Neural crest cell (in vitro differentiated cells): ENCODE results near the gene CNOT1. TPM values are rescaled to one million over a fixed set of nuclear protein-coding genes. Genes with fewer than 3 reads are reported as not detected.

Source experiments
- DNase-seq: peaks from one replicate; pipeline ENCODE4 v3.0.0; 2021; ENCODE audit warnings: low read depth, mixed read lengths, low spot score
- H3K27ac Mint-ChIP-seq: one replicate; pipeline ENCODE4 v1.8.0; 2021; ENCODE audit warnings: mild to moderate bottlenecking, mixed read lengths; ENCODE audit not compliant: unreplicated experiment
- H3K27me3 Mint-ChIP-seq: 2 replicates; pipeline ENCODE4 v1.8.0; 2021; ENCODE audit warnings: low read depth, mild to moderate bottlenecking, mixed read lengths
- H3K36me3 Mint-ChIP-seq: 2 replicates; pipeline ENCODE4 v1.8.0; 2021; ENCODE audit warnings: low read depth, mild to moderate bottlenecking, mixed read lengths
- H3K4me1 Mint-ChIP-seq: 2 replicates; pipeline ENCODE4 v1.8.0; 2021; ENCODE audit warnings: mixed read lengths
- H3K4me3 Mint-ChIP-seq: one replicate; pipeline ENCODE4 v1.8.0; 2021; ENCODE audit warnings: mild to moderate bottlenecking, mixed read lengths
- H3K9me3 Mint-ChIP-seq: 2 replicates; pipeline ENCODE4 v1.8.0; 2021; ENCODE audit warnings: mixed read lengths
- CTCF ChIP-seq: fragments of 200-600 bp; sonication (generic); conservative IDR thresholded peaks from 2 replicates; pipeline ENCODE4 v1.5.0; 2021; ENCODE audit warnings: antibody characterized with exemption, mild to moderate bottlenecking
- total RNA-seq: library from RNA; stranded (reverse); gene quantifications from 2 replicates; pipeline ENCODE4 v1.2.1, GENCODE V29; 2021

Gene CNOT1
- total RNA-seq, 1 donor from 2014 or later = 254 TPM

DNA sequence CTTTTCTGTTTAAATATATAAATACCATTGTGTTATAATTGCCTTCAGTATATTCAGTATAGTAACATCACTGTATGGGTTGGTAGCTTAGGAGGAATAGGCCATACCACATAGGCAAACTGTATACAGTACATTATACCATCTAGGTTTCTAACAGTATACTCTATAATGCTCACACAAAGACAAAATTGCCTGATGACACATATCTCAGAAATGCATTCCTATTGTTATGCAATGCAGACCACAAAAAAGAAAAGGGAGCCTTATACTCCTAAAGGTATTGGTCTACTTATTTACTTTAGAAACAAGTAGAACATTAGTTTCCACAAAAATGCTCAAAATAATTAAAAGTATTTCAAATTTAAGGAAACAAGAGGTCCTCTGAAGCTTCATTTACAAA is 66.4 kb downstream of the CNOT1 start:
- no peak for DNase-seq
- H3K4me1 Mint-ChIP-seq = no peaks in the 10 kb centered on the region
- H3K9me3 Mint-ChIP-seq = no peaks in the 10 kb centered on the region
- no peak for TF ChIP-seq CTCF
- no peak overlapping the region for H3K27ac Mint-ChIP-seq
- H3K36me3 Mint-ChIP-seq = peaks cover 21% of the 10 kb centered on the region
- H3K4me3 Mint-ChIP-seq = no peak overlapping the region
- no peaks in the 10 kb centered on the region for H3K27me3 Mint-ChIP-seq

- H3K36me3 Mint-ChIP-seq = peaks cover 10% of the 10 kb centered on the region
- DNase-seq = no peak
- H3K27ac Mint-ChIP-seq = no peak overlapping the region
- H3K27me3 Mint-ChIP-seq = no peaks in the 10 kb centered on the region
- H3K4me1 Mint-ChIP-seq = no peaks in the 10 kb centered on the region
- H3K9me3 Mint-ChIP-seq = no peaks in the 10 kb centered on the region
- H3K4me3 Mint-ChIP-seq = no peak overlapping the region
- TF ChIP-seq CTCF = no peak
Observed at GRCh38 chr16:58556678-58557077, 72.9 kb downstream of the CNOT1 start.

DNA sequence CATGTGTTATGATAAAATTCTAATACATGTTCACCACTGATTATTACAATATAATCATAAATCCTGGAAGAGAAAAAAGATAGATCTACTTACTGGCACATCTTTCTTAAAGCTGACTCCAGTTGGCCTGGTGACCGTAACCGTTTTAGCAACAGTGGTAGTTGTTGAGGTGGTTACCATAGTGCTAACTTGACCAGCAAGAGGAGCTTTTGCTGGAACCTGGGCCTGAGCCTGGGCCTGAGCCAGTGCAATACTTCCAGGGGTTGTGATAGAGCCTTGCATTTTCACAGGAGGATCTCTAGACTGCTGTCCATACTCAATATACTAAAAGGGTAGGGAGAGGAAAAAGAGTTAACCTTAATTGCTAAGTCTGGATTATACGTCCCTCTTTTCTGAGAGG is 78.1 kb downstream of the CNOT1 start:
- H3K36me3 Mint-ChIP-seq = peaks cover 2% of the 10 kb centered on the region
- H3K4me1 Mint-ChIP-seq = no peaks in the 10 kb centered on the region
- H3K27ac Mint-ChIP-seq = no peak overlapping the region
- TF ChIP-seq CTCF = no peak
- no peak for DNase-seq
- H3K27me3 Mint-ChIP-seq = no peaks in the 10 kb centered on the region
- H3K9me3 Mint-ChIP-seq = no peaks in the 10 kb centered on the region
- H3K4me3 Mint-ChIP-seq = no peak overlapping the region

GRCh38 chr16:58548378-58548777 is 81.2 kb downstream of the CNOT1 start:
- H3K36me3 Mint-ChIP-seq = peaks cover 10% of the 10 kb centered on the region

GRCh38 chr16:58543685-58544084 is 85.9 kb downstream of the CNOT1 start:
- TF ChIP-seq CTCF = no peak
- DNase-seq = no peak
- no peak overlapping the region for H3K4me3 Mint-ChIP-seq
- H3K4me1 Mint-ChIP-seq = peaks cover 8% of the 10 kb centered on the region
- H3K27ac Mint-ChIP-seq = no peak overlapping the region
- H3K36me3 Mint-ChIP-seq = peaks cover 13% of the 10 kb centered on the region
- no peaks in the 10 kb centered on the region for H3K9me3 Mint-ChIP-seq
- no peaks in the 10 kb centered on the region for H3K27me3 Mint-ChIP-seq

More at GRCh38 chr16:58548378-58548777, 81.2 kb downstream of the CNOT1 start:
- TF ChIP-seq CTCF = no peak
- Mint-ChIP-seq H3K27ac (no peak overlapping the region), H3K4me3 (no peak overlapping the region), H3K9me3 (no peaks in the 10 kb centered on the region), H3K4me1 (no peaks in the 10 kb centered on the region), H3K27me3 (no peaks in the 10 kb centered on the region)
- DNase-seq = no peak

DNA sequence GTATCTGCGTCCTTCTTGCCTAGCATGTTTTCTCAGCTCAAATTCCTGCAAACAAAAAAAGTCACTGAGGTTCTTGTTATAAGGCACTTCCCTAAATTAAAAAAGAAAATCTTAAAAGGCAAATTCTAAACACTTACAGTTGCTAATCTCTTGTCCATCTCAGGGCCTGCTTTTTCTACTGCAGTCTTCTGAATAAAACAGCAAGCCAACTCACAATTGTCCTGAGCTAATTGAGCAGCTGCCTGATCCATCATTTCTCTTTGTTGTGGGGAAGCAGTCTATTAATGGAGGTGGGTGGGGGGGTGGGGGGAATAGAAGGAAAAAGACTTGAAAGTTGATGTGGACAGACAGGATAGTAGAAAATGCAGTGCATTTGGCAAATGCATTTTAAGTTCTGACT is 87.3 kb downstream of the CNOT1 start:
- Mint-ChIP-seq H3K27ac (no peak overlapping the region), H3K9me3 (no peaks in the 10 kb centered on the region), H3K36me3 (peaks cover 19% of the 10 kb centered on the region), H3K27me3 (no peaks in the 10 kb centered on the region), H3K4me3 (no peak overlapping the region), H3K4me1 (peaks cover 8% of the 10 kb centered on the region)
- TF ChIP-seq CTCF = no peak
- no peak for DNase-seq
